K562 (cell line): ENCODE data around the gene CACNA2D2. TPM values are rescaled to one million over a fixed set of nuclear protein-coding genes. Genes with fewer than 3 reads are reported as not detected.

ENCODE experiments used
- ATAC-seq: fragments of 200-7000 bp; cut with Tn5 transposase; 3 replicates; pipeline ENCODE4 v1.9.1; 2020; ENCODE audit warnings: moderate library complexity
- BruUV-seq: library from RNA; stranded (reverse); fragments of 400-500 nt; replicated peaks from 2 replicates; lab custom pipeline; 2021; lab: Mats Ljungman, UMichigan
- CTCF ChIA-PET: fragments of 300-600 bp; formaldehyde crosslinking; extraction: SDS; loops from one replicate; lab custom pipeline; 2021; ENCODE audit warnings: low intra/inter-chr PET ratio; lab: Yijun Ruan, JAX
- POLR2A ChIA-PET: fragments of 300-600, 350-650 bp; sonication (Branson Sonifier 250); formaldehyde crosslinking; extraction: SDS; loops from one replicate; lab custom pipeline; 2021; ENCODE audit warnings: antibody characterized with exemption, inconsistent platforms; lab: Yijun Ruan, JAX
- DNase-seq, 4 experiments: peaks; one replicate each; pipeline versions ENCODE4 v3.0.0 to v3.0.0-alpha.2; 2011 to 2018; ENCODE audit warnings: low spot score in 3 of 4, mixed read lengths in 3 of 4; ENCODE audit errors: extremely low read depth in 1 of 4
- FAIRE-seq: peaks from 2 replicates; lab custom pipeline; 2011; peaks lifted over from hg19 to GRCh38; lab: Jason Lieb, UNC
- H2AFZ ChIP-seq: 2 replicates; pipeline ENCODE4 v1.6.0; 2011; ENCODE audit warnings: low read depth, low read length, control low read depth, inconsistent platforms
- H3K27ac ChIP-seq: fragments of 200-600 bp; 3 replicates; pipeline ENCODE4 v1.8.0; 2011; ENCODE audit warnings: low read depth, mild to moderate bottlenecking, control low read depth, inconsistent platforms, low read length, moderate library complexity, mixed read lengths; ENCODE audit errors: extremely low read depth
- H3K27me3 ChIP-seq, 2 experiments: fragments of 300-600 bp in 1 of 2; 2 replicates in 1 of 2; 3 replicates in 1 of 2; pipeline versions ENCODE4 v1.6.0 to v1.8.0; 2011; ENCODE audit warnings: inconsistent platforms in 2 of 2, low read length in 2 of 2, mild to moderate bottlenecking in 1 of 2, mixed read lengths in 1 of 2, moderate library complexity in 1 of 2; ENCODE audit not compliant: control insufficient read depth in 2 of 2, insufficient read depth in 2 of 2
- H3K36me3 ChIP-seq: fragments of 300-600 bp; 3 replicates; pipeline ENCODE4 v1.8.0; 2011; ENCODE audit warnings: mild to moderate bottlenecking, low read length, inconsistent platforms; ENCODE audit not compliant: control insufficient read depth, insufficient read depth
- H3K4me1 ChIP-seq, 2 experiments: fragments of 200-600 bp in 1 of 2; replicated peaks in 1 of 2; 2 replicates in 1 of 2; 3 replicates in 1 of 2; pipeline versions ENCODE4 v1.5.1 to v1.8.0; 2011; ENCODE audit warnings: inconsistent platforms in 2 of 2, low read length in 2 of 2, mild to moderate bottlenecking in 1 of 2, mixed read lengths in 1 of 2, moderate library complexity in 1 of 2; ENCODE audit not compliant: control insufficient read depth in 2 of 2, insufficient read depth in 2 of 2
- H3K4me2 ChIP-seq: 2 replicates; pipeline ENCODE4 v1.6.1; 2011; ENCODE audit warnings: low read length, control low read depth, inconsistent platforms, mixed read lengths; ENCODE audit not compliant: insufficient read depth
- H3K4me3 ChIP-seq: fragments of 200-600 bp; sonication (generic), shearing (Covaris generic); 2 replicates; pipeline ENCODE4 v1.5.1; 2016; ENCODE audit warnings: control low read depth, inconsistent platforms
- H3K79me2 ChIP-seq: fragments of 200-600 bp; 3 replicates; pipeline ENCODE4 v1.8.0; 2011; ENCODE audit warnings: low read length, inconsistent platforms; ENCODE audit not compliant: control insufficient read depth, insufficient read depth
- H3K9ac ChIP-seq, 2 experiments: 2 replicates each; pipeline versions ENCODE4 v1.6.0 to v1.6.1; 2011; ENCODE audit warnings: low read depth in 2 of 2, low read length in 2 of 2, control low read depth in 1 of 2, inconsistent platforms in 1 of 2, mild to moderate bottlenecking in 1 of 2, mixed read lengths in 1 of 2; ENCODE audit not compliant: insufficient read depth in 1 of 2
- H3K9me1 ChIP-seq: one replicate; pipeline ENCODE4 v1.6.0; 2011; ENCODE audit warnings: inconsistent platforms, mild to moderate bottlenecking, low read length, moderate library complexity; ENCODE audit not compliant: control insufficient read depth, insufficient read depth
- H3K9me3 ChIP-seq: replicated peaks from 2 replicates; pipeline ENCODE4 v1.5.1; 2011; ENCODE audit warnings: low read depth, low read length, inconsistent platforms; ENCODE audit not compliant: control insufficient read depth, insufficient read depth
- H4K20me1 ChIP-seq: replicated peaks from 2 replicates; pipeline ENCODE4 v1.6.1; 2011; ENCODE audit warnings: low read length, inconsistent platforms, mixed read lengths; ENCODE audit not compliant: control insufficient read depth, insufficient read depth
- ARID2 ChIP-seq: fragments of 450-650 bp; IDR thresholded peaks from 2 replicates; pipeline ENCODE4 v1.6.1; 2017; ENCODE audit warnings: antibody characterized with exemption, mild to moderate bottlenecking
- EGR1 ChIP-seq: fragments of 450-650 bp; conservative IDR thresholded peaks from 2 replicates; pipeline ENCODE4 v1.6.1; 2017; ENCODE audit warnings: mild to moderate bottlenecking
- EWSR1 ChIP-seq: fragments of 450-650 bp; IDR thresholded peaks from 2 replicates; pipeline ENCODE4 v1.6.1; 2018; ENCODE audit warnings: borderline replicate concordance, mild to moderate bottlenecking, low read depth, moderate library complexity; ENCODE audit not compliant: partially characterized antibody
- GTF2A2 ChIP-seq: IDR thresholded peaks from 2 replicates; pipeline ENCODE4 v1.6.1; 2016; ENCODE audit warnings: mild to moderate bottlenecking, missing genetic modification characterization, missing compliant biosample characterization
- HMG20A ChIP-seq: fragments of 450-650 bp; formaldehyde crosslinking; conservative IDR thresholded peaks from 2 replicates; pipeline ENCODE4 v1.4.0; 2020; ENCODE audit warnings: mild to moderate bottlenecking, mixed read lengths
- MEIS2 ChIP-seq: fragments of 450-650 bp; IDR thresholded peaks from 2 replicates; pipeline ENCODE4 v1.6.1; 2014; ENCODE audit warnings: mild to moderate bottlenecking; ENCODE audit not compliant: partially characterized antibody
- PYGO2 ChIP-seq: fragments of 450-650 bp; IDR thresholded peaks from 2 replicates; pipeline ENCODE4 v1.6.1; 2016; ENCODE audit warnings: mild to moderate bottlenecking, missing genetic modification characterization, moderate library complexity, missing compliant biosample characterization
- SIN3A ChIP-seq, 2 experiments: fragments of 150-350 bp in 1 of 2; IDR thresholded peaks; 2 replicates each; pipeline ENCODE4 v1.6.1; 2011 to 2016; ENCODE audit warnings: borderline replicate concordance in 2 of 2, low read depth in 2 of 2, low read length in 2 of 2, mild to moderate bottlenecking in 2 of 2, moderate library complexity in 2 of 2; ENCODE audit not compliant: control insufficient read depth in 1 of 2
- U2AF1 ChIP-seq: fragments of 200-400 bp; formaldehyde crosslinking; optimal IDR thresholded peaks from 2 replicates; pipeline ENCODE3; 2017; ENCODE audit warnings: mild to moderate bottlenecking, low read depth, low read length, moderate library complexity
- XRCC4 ChIP-seq: IDR thresholded peaks from one replicate; pipeline ENCODE4 v1.6.1; 2011; ENCODE audit not compliant: insufficient read depth, insufficient read length; ENCODE audit errors: extremely low read depth
- ZNF140 ChIP-seq: fragments of 250-450 bp; sonication (Bioruptor Pico); IDR thresholded peaks from 2 replicates; pipeline ENCODE4 v1.8.0; 2021; ENCODE audit warnings: moderate library complexity, mild to moderate bottlenecking, inconsistent platforms
- ZNF717 ChIP-seq: fragments of 250-450 bp; sonication (Bioruptor Pico); IDR thresholded peaks from 2 replicates; pipeline ENCODE4 v1.5.0; 2021
- WGBS: fragments of 100-300 bp; shearing (Covaris generic); methylation state at CpG from one replicate; pipeline ENCODE4 v1.1.6; 2016; ENCODE audit warnings: low coverage, mixed read lengths; ENCODE audit not compliant: insufficient coverage; ENCODE audit errors: missing lambda C conversion rate; 5-methylcytosine and 5-hydroxymethylcytosine counted together
- in situ Hi-C: fragments of 300-500 bp; cut with MboI; formaldehyde crosslinking; loops from 4 replicates; pipeline ENCODE4 v1.15.0; 2018; ENCODE audit warnings: inconsistent platforms, mixed read lengths
- intact Hi-C: fragments of 100-400 bp; cut with micrococcal nuclease; formaldehyde crosslinking; loops from 2 replicates; pipeline ENCODE4 v1.14.2; 2022
- polyA plus RNA-seq, 8 experiments: library from polyadenylated mRNA; depleted of rRNA in 4 of 8; stranded (reverse) in 5 of 8; unstranded in 3 of 8; fragments of >200 nt; fragmentation: Nextera tagmentation in 2 of 8; fragmentation: Illumina TruSeq in 1 of 8; extraction: Ambion mirVana in 2 of 8; extraction: Trizol in 1 of 8; gene quantifications; 2 replicates each; pipeline versions ENCODE4 v1.2.1 to v1.2.3, GENCODE V29; 2011 to 2014; ENCODE audit warnings: inconsistent platforms in 1 of 8, missing spikeins in 1 of 8
- total RNA-seq, 7 experiments: library from RNA; depleted of rRNA in 6 of 7; stranded (reverse); fragments of >200 nt in 6 of 7; fragmentation: Illumina TruSeq in 2 of 7; extraction: Trizol in 2 of 7; gene quantifications; 2 replicates each; pipeline versions ENCODE4 v1.2.1 to v1.2.3, GENCODE V29; 2011 to 2021; ENCODE audit warnings: low replicate concordance in 1 of 7
- TF ChIP-seq, protein P1 (sequence below): sonication (generic); IDR thresholded peaks from 2 replicates; pipeline ENCODE4 v1.6.1; 2016
- TF ChIP-seq, protein P2 (sequence below): IDR thresholded peaks from 2 replicates; pipeline ENCODE4 v1.6.1; 2011; ENCODE audit not compliant: insufficient read length; ENCODE audit errors: extremely low read depth

Gene CACNA2D2
- total and polyA plus RNA-seq, 9 of the 15 experiments (the other 6 are each of a cell fraction or from before 2014, with no cell fraction given), result 0.11 to 0.58 (median 0.36) TPM; not detected in 2

DNA sequence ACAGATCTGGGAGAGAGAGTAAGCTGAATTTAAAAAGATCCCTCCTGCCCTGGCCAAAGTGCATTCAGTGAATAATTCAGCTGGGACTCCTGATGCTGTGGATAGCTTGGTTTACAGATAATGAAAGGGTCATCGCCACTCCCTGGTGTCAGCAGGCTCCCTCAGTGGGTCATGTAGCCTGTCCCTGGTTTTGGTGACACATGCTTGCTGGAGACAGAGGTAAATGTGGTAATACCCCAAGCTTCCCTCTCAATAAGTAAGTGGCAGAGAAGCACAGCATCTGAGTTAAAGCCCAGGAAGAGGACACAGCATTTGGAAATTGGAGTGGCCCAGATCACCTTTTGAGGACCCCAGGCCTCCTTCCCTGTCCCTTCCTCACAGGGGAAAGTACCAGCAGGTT lies 146.0 kb downstream of the CACNA2D2 start:
- ChIA-PET POLR2A (interaction anchor here (0.7 to 1.7 kb wide), 6 partner anchors 9 to 196 kb away, joined by 3 to 10 read pairs (median 4); partner anchors contain the start of gene HYAL1), CTCF (no interaction called here)
- Histone ChIP-seq H3K27ac (peak overlapping the region; percentile 0; the same call in 1 of the 3 replicates), H3K36me3 (peaks cover 45% of the 10 kb centered on the region; the same call in 2 of the 3 replicates), H3K9ac (peak overlapping the region; percentile 74 to 99; a peak in 3 of 4 replicates), H2AFZ (no peak overlapping the region), H3K79me2 (peaks cover 41% of the 10 kb centered on the region), H3K4me3 (peak overlapping the region; percentile 62), H3K4me2 (peak overlapping the region; percentile 95), H3K4me1 (peaks cover 29 to 46% of the 10 kb centered on the region in 2 experiments; a peak in 4 of 5 replicates), H3K9me1 (peaks cover 6% of the 10 kb centered on the region), H3K9me3 (no peaks in the 10 kb centered on the region), H3K27me3 (no peaks in the 10 kb centered on the region), H4K20me1 (peaks cover 31% of the 10 kb centered on the region; the same call in 1 of the 2 replicates)
- intact Hi-C loops (loop anchor here (5.0 kb wide), 1 partner anchor 255 kb away; the partner anchor contains the start of gene CISH), in situ Hi-C loops (no loop called here)
- 0% methylated on average over 1 of the region's 1 CpG for WGBS
- DNase-seq, result no peak
- FAIRE-seq, result no peak
- no TSS peak for BruUV-seq
- no peak for TF ChIP-seq HMG20A (CRISPR knock-in tag)
- no peak for TF ChIP-seq EGR1
- no peak for TF ChIP-seq PYGO2
- no peak for TF ChIP-seq EWSR1
- no peak for ATAC-seq

DNA sequence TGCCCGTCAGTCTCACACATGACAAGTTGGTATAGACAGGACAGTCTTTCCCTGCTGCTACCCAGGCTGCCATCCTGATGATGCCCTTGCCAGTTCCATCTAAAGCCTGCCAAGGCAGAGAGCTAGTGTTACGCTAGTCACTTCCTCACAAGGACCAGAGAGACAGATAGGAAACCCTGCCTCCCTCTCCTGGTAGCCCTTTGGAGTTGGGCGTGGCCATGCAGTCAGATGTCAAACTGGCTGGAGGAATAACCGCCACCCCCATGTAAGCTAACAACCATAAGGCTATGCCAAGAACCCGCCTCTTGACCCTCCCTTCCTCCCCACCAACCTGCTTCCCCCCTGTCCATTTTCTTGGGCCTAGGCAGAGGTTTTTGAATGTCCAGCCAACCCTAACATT lies 146.9 kb downstream of the CACNA2D2 start:
- no peaks in the 10 kb centered on the region for H3K9me3 ChIP-seq
- H3K4me1 ChIP-seq, result peaks cover 30 to 45% of the 10 kb centered on the region in 2 experiments; a peak in 4 of 5 replicates
- H4K20me1 ChIP-seq, result peaks cover 31% of the 10 kb centered on the region; the same call in 1 of the 2 replicates
- WGBS, result 23% methylated on average over 5 of the region's 5 CpGs
- FAIRE-seq, result peak; percentile 84
- peaks cover 6% of the 10 kb centered on the region for H3K9me1 ChIP-seq
- POLR2A ChIA-PET, result interaction anchor here (0.6 to 1.7 kb wide), 8 partner anchors 8 to 221 kb away, joined by 3 to 10 read pairs (median 3); partner anchors contain the start of gene HYAL1
- H3K27me3 ChIP-seq, result no peaks in the 10 kb centered on the region
- H3K9ac ChIP-seq, result peak overlapping the region; percentile 73 to 74; a peak in 2 of 4 replicates
- peak overlapping the region; percentile 62 for H3K4me3 ChIP-seq
- H3K36me3 ChIP-seq, result peaks cover 45% of the 10 kb centered on the region; the same call in 2 of the 3 replicates
- no peak overlapping the region for H2AFZ ChIP-seq
- no peak overlapping the region; the same call in 2 of the 3 replicates for H3K27ac ChIP-seq
- DNase-seq, result peak in 3 of 4 experiments; percentile 38 to 80 (median 64)
- peak overlapping the region; percentile 95 for H3K4me2 ChIP-seq
- no TSS peak for BruUV-seq
- CTCF ChIA-PET, result no interaction called here
- intact Hi-C loops (loop anchor here (5.0 kb wide), 1 partner anchor 256 kb away; the partner anchor contains the start of gene CISH), in situ Hi-C loops (no loop called here)
- peak; percentile 62 for ATAC-seq
- peaks cover 46% of the 10 kb centered on the region for H3K79me2 ChIP-seq
- no peak for TF ChIP-seq ZNF140
- TF ChIP-seq, protein P1, sequence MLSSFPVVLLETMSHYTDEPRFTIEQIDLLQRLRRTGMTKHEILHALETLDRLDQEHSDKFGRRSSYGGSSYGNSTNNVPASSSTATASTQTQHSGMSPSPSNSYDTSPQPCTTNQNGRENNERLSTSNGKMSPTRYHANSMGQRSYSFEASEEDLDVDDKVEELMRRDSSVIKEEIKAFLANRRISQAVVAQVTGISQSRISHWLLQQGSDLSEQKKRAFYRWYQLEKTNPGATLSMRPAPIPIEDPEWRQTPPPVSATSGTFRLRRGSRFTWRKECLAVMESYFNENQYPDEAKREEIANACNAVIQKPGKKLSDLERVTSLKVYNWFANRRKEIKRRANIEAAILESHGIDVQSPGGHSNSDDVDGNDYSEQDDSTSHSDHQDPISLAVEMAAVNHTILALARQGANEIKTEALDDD, result peak; percentile 26; the same call in 1 of the 2 replicates
- TF ChIP-seq ZNF717 (CRISPR knock-in tag), result no peak
- no peak for TF ChIP-seq U2AF1
- TF ChIP-seq GTF2A2 (tag), result no peak
- TF ChIP-seq, protein P2, sequence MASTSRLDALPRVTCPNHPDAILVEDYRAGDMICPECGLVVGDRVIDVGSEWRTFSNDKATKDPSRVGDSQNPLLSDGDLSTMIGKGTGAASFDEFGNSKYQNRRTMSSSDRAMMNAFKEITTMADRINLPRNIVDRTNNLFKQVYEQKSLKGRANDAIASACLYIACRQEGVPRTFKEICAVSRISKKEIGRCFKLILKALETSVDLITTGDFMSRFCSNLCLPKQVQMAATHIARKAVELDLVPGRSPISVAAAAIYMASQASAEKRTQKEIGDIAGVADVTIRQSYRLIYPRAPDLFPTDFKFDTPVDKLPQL, result no peak
- peak; percentile 14 for TF ChIP-seq MEIS2
- TF ChIP-seq ARID2, result no peak
- no peak for TF ChIP-seq XRCC4
- peak in 1 of 2 experiments; percentile 71; a peak in 1 of 4 replicates for TF ChIP-seq SIN3A (IDR thresholded peaks at IDR 0.05; ENCODE audit: borderline replicate concordance in 2 of 2, control insufficient read depth in 1 of 2, low read depth in 2 of 2, low read length in 2 of 2)
